Measurements from ENCODE around the gene ZNF521. TPM values are rescaled to one million over a fixed set of nuclear protein-coding genes. Genes with fewer than 3 reads are reported as not detected.
A peak's percentile ranks its signal among the peaks of the same experiment; 100 is the strongest.
"Not testable (repeated sequence)": the region's sequence is repeated elsewhere in the genome, so short reads cannot be mapped to it uniquely, and the experiment has no call there.

Gene ZNF521
- total RNA-seq, 1 donor from 2014 or later = 58.7 TPM

- peaks cover 17% of the 10 kb centered on the region for H3K4me1 Mint-ChIP-seq (ENCODE audit: low read depth, unreplicated experiment)
- TF ChIP-seq CTCF (IDR thresholded peaks at IDR 0.05; ENCODE audit: partially characterized antibody, unreplicated experiment) = no peak
- no peak overlapping the region for H3K27ac Mint-ChIP-seq (ENCODE audit: unreplicated experiment)
- peaks cover 2% of the 10 kb centered on the region for H3K27me3 Mint-ChIP-seq (ENCODE audit: unreplicated experiment)
- no peaks in the 10 kb centered on the region for H3K9me3 Mint-ChIP-seq (ENCODE audit: unreplicated experiment)
- H3K4me3 Mint-ChIP-seq (ENCODE audit: unreplicated experiment) = no peak overlapping the region
- no peaks in the 10 kb centered on the region for H3K36me3 Mint-ChIP-seq (ENCODE audit: unreplicated experiment)
- no peak for DNase-seq
Observed at GRCh38 chr18:25274926-25275325, 77.0 kb downstream of the ZNF521 start.

GRCh38 chr18:25266931-25267527, 84.9 kb downstream of the ZNF521 start:
- peak; percentile 33 for DNase-seq
- H3K36me3 Mint-ChIP-seq (ENCODE audit: unreplicated experiment); H3K4me1 Mint-ChIP-seq (ENCODE audit: low read depth, unreplicated experiment); H3K27ac Mint-ChIP-seq (ENCODE audit: unreplicated experiment); H3K9me3 Mint-ChIP-seq (ENCODE audit: unreplicated experiment); H3K27me3 Mint-ChIP-seq (ENCODE audit: unreplicated experiment); H3K4me3 Mint-ChIP-seq (ENCODE audit: unreplicated experiment): not testable (repeated sequence)

GRCh38 chr18:25262920-25263319, 89.0 kb downstream of the ZNF521 start:
- no peak overlapping the region for H3K4me3 Mint-ChIP-seq (ENCODE audit: unreplicated experiment)
- no peaks in the 10 kb centered on the region for H3K4me1 Mint-ChIP-seq (ENCODE audit: low read depth, unreplicated experiment)
- no peak for TF ChIP-seq CTCF (IDR thresholded peaks at IDR 0.05; ENCODE audit: partially characterized antibody, unreplicated experiment)
- peaks cover 1% of the 10 kb centered on the region for H3K9me3 Mint-ChIP-seq (ENCODE audit: unreplicated experiment)
- H3K36me3 Mint-ChIP-seq (ENCODE audit: unreplicated experiment) = no peaks in the 10 kb centered on the region
- no peak overlapping the region for H3K27ac Mint-ChIP-seq (ENCODE audit: unreplicated experiment)
- DNase-seq = no peak
- peaks cover 1% of the 10 kb centered on the region for H3K27me3 Mint-ChIP-seq (ENCODE audit: unreplicated experiment)

- no peak overlapping the region for H3K4me3 Mint-ChIP-seq (ENCODE audit: unreplicated experiment)
- DNase-seq = no peak
- no peak overlapping the region for H3K27ac Mint-ChIP-seq (ENCODE audit: unreplicated experiment)
- H3K4me1 Mint-ChIP-seq (ENCODE audit: low read depth, unreplicated experiment) = no peaks in the 10 kb centered on the region
- no peaks in the 10 kb centered on the region for H3K36me3 Mint-ChIP-seq (ENCODE audit: unreplicated experiment)
- TF ChIP-seq CTCF (IDR thresholded peaks at IDR 0.05; ENCODE audit: partially characterized antibody, unreplicated experiment) = no peak
- no peaks in the 10 kb centered on the region for H3K27me3 Mint-ChIP-seq (ENCODE audit: unreplicated experiment)
- H3K9me3 Mint-ChIP-seq (ENCODE audit: unreplicated experiment) = peaks cover 1% of the 10 kb centered on the region
Observed at GRCh38 chr18:25261768-25262167, 90.2 kb downstream of the ZNF521 start.

- Mint-ChIP-seq H3K9me3 (ENCODE audit: unreplicated experiment) (peaks cover under 1% of the 10 kb centered on the region), H3K4me1 (ENCODE audit: low read depth, unreplicated experiment) (peaks cover 2% of the 10 kb centered on the region), H3K27me3 (ENCODE audit: unreplicated experiment) (no peaks in the 10 kb centered on the region), H3K4me3 (ENCODE audit: unreplicated experiment) (no peak overlapping the region), H3K27ac (ENCODE audit: unreplicated experiment) (no peak overlapping the region), H3K36me3 (ENCODE audit: unreplicated experiment) (no peaks in the 10 kb centered on the region)
- no peak for TF ChIP-seq CTCF (IDR thresholded peaks at IDR 0.05; ENCODE audit: partially characterized antibody, unreplicated experiment)
- DNase-seq = no peak
Observed at GRCh38 chr18:25256439-25256838, 95.5 kb downstream of the ZNF521 start.
